HG03066 (cell line): ENCODE measurements around the gene MS4A2.
"Not testable (repeated sequence)": the region's sequence is repeated elsewhere in the genome, so short reads cannot be mapped to it uniquely, and the experiment has no call there.

Experiments used
- ATAC-seq: cut with Tn5 transposase; IDR thresholded peaks from one replicate; pipeline ENCODE4 v1.9.1; 2021; ENCODE audit warnings: low read depth; ENCODE audit not compliant: unreplicated experiment

Gene MS4A2

DNA sequence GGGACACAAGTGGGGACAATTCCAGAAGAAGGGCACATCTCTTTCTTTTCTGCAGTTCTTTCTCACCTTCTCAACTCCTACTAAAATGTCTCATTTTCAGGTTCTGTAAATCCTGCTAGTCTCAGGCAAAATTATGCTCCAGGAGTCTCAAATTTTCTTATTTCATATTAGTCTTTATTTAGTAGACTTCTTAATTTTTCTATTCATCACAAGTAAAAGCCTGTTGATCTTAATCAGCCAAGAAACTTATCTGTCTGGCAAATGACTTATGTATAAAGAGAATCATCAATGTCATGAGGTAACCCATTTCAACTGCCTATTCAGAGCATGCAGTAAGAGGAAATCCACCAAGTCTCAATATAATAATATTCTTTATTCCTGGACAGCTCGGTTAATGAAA, at the start of gene MS4A2:
TSS of gene MS4A2 (plus strand) at position 301 of the 400 bp plus-strand sequence. CDS start 102 bp downstream, outside the sequence.
- ATAC-seq = no peak

DNA sequence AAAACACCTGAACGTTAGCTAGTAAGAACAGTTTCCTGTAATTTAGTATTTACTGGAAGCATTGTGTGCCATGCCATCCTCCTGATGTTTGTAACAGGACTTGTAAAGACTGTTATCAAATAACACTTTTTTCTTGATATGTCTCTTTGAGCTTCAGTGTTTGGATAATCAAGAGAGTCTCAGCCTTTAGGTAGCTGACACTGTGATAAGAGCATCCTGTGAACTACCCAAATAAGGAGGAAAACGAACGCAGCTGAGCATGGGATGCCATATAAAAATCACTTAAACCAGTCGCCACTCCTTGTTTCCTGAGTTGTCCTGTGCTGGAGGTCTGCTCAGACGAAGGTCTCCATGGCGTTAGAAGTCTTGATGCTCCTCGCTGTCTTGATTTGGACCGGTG, 48.4 kb upstream of the MS4A2 start, which contains the start of gene OOSP2:
TSS of gene OOSP2 (plus strand) at position 301 of the 400 bp plus-strand sequence. CDS start at position 352, 51 bp downstream.
- ATAC-seq = no peak

DNA sequence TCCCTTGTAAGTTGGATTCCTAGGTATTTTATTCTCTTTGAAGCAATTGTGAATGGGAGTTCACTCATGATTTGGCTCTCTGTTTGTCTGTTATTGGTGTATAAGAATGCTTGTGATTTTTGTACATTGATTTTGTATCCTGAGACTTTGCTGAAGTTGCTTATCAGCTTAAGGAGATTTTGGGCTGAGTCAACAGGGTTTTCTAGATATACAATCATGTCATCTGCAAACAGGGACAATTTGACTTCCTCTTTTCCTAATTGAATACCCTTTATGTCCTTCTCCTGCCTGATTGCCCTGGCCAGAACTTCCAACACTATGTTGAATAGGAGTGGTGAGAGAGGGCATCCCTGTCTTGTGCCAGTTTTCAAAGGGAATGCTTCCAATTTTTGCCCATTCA, 38.0 kb upstream of the MS4A2 start:
- ATAC-seq = not testable (repeated sequence)

DNA sequence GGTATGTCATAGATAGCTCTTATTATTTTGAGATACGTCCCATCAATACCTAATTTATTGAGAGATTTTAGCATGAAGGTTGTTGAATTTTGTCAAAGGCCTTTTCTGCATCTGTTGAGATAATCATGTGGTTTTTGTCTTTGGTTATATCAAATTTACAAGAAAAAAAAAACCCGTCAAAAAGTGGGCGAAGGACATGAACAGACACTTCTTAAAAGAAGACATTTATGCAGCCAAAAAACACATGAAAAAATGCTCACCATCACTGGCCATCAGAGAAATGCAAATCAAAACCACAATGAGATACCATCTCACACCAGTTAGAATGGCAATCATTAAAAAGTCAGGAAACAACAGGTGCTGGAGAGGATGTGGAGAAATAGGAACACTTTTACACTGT, 37.6 kb upstream of the MS4A2 start:
- not testable (repeated sequence) for ATAC-seq

DNA sequence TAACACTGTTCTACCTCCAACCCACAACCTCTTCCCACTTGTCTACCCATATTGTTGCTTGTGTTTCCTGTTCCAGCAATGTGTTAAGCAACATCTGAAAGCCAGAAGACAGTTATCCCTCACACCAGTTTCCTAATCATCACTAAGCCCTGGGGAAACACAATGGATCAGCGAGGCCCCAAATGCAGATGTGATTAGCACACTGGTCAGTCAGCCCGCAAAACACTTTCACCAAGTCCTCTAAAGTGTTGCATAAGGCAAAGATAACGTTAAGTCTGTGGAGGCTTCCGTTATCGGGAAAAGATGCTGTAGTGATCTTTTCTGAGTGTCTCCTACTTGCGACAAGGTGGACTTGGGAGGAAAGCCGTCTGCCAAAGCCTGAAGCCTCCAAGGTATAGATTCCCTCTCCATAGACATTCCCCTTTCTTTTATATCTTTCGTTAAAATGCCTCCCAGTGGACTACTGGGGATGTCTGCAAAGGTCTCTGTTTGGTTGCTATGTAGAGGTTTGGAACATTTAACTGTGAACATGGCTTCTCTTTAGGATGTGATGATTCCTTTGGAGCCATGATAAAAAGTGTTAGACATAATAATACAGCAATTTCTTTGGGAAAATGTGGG, 32.0 kb upstream of the MS4A2 start, which contains the start of gene MS4A3:
TSS of gene MS4A3 (plus strand) at position 317 of the 621 bp plus-strand sequence. CDS start 4,496 bp downstream, outside the sequence.
- ATAC-seq = no peak

DNA sequence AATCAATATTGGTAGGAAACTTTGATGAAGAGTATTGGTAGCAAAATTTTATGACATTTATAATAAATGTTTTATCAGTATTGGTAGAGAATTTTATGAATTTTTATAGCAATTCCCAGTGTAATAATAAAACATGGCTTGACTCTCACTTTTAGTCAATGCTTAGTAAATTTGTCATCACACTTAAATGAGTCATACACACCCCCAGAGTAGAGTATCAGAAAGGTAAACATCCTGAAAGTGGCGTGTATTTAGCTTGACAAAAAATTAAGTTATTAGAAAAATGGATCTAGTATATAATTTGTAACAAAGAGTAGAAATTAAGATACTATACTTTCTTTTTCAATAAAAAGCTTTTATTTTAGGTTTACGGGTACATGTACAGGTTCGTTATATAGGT, 29.4 kb upstream of the MS4A2 start:
- no peak for ATAC-seq

DNA sequence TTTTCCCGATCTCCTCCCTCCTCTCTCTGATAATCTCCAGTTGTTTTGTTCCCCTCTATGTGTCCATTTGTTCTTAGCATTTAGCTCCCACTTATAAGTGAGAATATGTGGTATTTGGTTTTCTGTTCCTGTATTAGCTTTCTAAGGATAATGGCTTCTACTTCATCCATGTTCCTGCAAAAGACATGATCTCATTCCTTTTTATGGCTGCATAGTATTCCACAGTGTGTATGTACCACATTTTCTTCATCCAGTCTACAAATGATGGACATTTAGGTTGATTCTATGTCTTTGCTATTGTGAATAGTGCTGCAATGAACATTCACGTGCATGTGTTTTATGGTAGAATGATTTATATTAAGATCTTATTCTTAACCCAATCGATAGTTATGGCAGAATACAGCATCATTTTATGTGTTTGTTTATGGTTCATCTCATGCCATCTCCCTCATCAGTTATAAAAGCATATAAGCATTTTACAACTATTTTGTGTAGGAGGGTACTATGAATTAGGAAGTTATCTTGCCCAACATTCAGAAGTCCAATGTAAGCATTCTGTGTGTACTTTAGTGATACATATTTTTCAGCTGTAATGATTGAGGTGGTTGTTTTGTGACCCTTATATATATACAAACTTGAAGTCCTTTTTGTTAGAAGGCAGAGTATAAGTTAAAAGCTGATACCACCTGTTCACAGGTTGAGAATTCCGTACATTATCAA, 28.8 kb upstream of the MS4A2 start:
- no peak for ATAC-seq

DNA sequence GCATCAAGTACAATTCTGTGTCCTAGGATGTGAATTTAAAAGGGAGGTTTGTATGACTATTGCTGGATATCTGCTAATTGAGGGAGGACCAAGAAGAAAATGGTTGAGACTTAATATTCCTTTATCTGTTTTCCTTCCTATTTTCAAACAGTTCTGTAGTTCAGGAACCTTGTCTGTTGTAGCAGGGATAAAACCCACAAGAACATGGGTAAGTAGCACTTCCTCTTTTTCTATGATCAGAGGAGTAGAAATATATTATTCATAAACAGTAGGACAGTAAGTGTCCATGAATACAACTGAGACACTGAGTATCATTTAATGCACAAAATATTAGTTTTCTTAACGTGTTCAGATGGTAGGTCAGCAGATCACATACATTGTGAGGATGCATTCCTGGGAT, 24.4 kb upstream of the MS4A2 start:
- no peak for ATAC-seq

DNA sequence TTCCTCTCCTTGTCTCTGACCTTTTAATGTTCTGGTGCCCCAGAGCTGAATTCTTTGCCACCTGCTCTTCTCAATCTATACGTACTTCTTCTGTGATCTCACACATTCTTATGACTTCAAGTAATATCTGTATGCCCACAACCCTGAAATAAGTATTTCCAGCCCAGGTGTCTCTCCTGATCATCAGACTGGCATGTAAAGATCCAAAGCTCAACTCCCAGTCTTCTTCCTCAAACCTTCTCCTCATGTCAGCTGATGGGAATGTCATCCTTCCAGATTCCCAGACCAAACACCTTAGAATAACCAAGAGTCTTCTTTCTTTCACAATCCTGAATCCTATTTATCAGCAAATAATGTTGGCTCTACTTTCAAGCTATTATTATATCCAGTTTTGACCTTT, 22.7 kb upstream of the MS4A2 start:
- ATAC-seq = no peak

DNA sequence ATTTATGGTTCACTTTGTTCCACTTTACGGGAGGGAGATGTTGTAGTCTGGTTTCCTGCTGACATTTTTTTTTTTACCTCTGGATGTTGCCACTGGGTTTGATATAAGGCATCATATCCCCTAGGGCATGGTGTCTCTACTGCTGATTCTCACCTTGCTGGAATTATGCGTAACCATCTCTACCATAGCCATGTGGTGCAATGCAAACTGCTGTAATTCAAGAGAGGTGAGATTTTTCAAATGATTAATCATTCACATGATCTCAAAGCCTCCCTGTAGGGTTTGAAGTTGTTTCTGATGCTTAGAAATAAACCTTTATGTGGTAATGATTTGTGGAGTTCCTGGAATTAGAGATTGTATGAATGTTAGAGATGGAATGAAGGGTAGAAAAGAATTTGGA, 19.0 kb upstream of the MS4A2 start:
- no peak for ATAC-seq

DNA sequence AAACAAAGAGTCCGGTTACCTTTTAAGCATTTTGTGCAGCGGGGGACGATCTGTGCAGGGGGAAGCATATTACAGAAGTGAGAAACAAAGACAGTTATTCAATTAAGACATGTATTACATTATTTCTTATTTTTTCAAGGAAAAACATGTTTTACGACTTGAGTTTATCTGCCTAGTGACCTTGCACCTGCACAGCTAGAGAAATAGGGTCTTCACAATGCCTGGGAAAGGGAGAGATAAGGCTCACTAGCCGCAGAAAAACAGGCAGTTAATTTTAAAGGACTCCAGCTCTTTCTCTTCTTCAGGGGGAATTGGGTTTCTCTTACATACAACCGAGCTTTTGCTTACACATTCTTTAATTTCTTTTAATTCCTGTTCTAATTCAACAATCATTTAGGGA, 16.8 kb upstream of the MS4A2 start:
- not testable (repeated sequence) for ATAC-seq

DNA sequence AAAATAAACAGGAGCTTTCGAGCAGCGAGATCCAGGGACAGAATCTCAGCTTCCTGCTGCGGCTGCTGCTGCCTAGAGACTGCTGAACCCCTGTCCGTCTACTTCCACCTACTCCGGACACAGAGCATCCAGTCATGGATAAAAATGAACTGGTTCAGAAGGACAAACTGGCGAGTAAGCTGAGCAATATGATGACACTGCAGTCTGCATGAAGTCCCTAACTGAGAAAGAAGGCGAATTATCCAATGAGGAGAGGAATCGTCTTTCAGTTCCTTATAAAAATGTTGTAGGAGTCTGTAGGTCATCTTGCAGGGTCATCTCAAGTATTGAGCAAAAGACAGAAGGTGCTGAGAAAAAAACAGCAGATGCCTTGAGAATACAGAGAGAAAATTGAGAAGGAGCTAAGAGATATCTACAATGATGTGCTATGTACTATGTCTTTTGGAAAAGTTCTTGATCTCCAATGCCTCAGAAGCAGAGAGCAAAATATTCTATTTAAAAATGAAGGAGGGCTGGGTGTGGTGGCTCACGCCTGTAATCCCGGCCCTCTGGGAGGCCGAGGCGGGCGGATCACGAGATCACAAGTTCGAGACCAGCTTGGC, 11.1 kb upstream of the MS4A2 start:
- ATAC-seq = no peak

DNA sequence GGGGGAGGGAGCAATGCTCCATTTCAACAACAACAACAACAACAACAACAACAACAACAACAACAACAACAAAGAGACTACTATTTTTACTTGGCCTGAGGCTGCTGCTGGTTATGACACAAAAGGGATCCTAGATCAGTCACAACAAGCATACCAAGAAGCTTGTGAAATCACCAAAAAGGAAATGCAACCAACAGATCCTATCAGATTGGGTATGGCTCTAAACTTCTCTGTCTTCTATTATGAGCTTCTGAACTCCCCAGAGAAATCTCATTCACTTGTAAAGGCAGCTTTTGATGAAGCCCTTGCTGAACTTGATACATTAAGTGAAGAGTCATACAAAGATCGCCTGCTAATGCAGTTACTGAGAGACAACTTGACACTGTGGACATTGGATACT, 10.5 kb upstream of the MS4A2 start:
- ATAC-seq = no peak

DNA sequence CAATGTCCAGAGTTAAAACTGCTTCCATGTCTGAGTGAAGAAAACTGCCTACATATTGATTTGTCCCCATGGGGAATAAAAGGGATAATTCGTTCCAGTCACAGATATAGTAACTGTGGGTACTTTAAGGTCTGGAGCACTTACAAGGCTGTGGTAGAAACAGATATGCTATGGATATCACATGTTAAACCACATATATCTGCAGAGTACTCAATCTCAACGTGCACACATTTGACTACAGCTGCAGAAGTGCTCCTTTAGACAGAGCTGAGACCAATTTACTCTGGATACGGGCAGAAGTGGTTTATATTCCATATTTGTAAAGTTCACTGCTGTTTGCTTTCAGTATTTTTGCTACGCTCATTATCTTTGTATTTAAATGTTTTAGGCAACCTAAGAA, 9.7 kb upstream of the MS4A2 start:
- no peak for ATAC-seq

DNA sequence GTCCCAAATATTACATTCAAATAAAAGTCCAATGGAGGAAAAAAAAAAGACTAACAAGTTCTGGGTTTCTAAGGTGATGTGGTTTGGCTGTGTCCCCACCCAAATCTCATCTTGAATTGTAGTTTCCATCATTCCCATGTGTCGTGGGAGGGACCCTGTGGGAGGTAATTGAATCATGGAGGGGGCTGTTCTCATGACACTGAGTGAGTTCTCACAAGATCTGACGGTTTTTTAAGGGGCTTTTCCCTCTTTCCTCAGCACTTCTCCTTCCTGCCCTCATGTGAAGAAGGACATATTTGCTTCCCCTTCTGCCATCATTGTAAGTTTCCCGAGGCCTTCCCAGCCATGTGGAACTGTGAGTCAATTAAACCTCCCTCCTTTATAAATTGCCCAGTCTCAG, 7.9 kb upstream of the MS4A2 start:
- no peak for ATAC-seq

DNA sequence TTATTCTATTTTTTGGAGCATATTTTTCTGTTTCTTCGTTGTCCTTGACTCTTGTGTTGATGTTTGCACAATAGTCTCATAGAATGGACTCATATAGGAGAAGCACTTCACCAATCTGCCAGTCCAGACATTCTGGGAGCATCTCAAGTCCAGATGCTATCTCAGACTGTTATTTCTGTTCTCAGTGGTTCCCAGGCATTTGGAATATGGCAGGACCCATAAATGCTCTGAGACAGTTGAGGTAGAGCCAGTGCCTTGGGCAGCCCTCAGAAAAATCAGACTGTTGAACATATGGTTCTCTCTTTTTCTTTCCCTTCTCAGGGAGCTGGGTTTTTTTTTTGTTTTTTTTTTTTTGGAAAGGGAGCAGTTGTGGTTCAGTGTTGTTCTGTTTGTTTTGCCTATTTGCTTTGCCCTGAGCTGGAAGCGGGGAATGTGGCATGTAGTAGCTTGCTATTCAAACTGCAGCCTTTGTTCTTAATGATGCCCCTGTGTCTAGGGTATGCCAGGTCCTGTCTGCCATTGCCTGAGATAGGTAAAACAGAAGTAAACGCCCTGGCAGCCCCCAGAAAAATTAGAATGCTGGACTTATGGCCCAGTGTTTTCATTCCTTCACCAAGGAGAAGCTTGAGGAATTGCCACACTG, 3.7 kb upstream of the MS4A2 start:
- ATAC-seq = no peak

DNA sequence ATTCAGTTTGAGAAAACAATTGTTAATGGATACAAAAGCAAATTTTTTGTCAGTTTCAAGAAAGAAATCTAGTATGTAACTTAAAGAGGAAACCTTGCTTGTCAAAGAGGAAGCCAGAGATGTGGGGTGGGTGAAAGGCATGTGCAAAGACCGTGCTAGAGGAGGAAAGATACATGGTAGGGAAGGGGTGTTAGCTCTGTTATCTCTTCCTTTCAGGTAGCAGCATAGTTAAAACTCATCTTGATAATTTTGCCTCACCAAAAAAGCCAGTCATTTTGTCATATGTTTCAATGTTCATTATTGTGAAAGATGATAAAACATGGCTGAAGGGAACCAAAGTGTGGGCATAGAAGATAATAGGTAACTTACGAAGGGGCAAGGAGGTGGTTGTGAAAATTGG, 2.6 kb upstream of the MS4A2 start:
- ATAC-seq = no peak

DNA sequence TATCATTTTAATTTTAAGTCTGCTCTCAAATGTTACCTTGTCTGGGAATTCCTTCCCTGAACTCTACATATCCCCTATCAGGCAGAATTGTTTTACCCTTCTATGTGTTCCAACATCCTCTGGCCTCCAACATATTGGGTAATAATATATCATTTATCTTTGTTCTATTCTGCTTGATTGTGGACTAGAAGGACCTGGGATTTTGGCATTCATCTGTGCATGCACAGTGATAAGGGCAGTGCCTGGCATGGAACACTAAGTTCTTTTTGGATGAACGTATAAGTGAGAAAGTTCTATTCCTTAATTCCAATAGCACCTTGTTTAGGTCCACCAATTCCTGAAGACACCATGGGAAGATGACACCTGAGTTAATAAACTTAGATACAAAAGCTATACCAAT, 1.2 kb upstream of the MS4A2 start:
- ATAC-seq = no peak

DNA sequence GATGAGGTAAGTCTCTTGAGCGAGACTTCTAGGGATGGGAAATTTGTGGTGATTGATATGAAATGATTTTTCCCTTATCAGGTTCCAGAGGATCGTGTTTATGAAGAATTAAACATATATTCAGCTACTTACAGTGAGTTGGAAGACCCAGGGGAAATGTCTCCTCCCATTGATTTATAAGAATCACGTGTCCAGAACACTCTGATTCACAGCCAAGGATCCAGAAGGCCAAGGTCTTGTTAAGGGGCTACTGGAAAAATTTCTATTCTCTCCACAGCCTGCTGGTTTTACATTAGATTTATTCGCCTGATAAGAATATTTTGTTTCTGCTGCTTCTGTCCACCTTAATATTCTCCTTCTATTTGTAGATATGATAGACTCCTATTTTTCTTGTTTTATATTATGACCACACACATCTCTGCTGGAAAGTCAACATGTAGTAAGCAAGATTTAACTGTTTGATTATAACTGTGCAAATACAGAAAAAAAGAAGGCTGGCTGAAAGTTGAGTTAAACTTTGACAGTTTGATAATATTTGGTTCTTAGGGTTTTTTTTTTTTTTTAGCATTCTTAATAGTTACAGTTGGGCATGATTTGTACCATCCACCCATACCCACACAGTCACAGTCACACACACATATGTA, 7.1 kb downstream of the MS4A2 start:
- ATAC-seq = no peak

DNA sequence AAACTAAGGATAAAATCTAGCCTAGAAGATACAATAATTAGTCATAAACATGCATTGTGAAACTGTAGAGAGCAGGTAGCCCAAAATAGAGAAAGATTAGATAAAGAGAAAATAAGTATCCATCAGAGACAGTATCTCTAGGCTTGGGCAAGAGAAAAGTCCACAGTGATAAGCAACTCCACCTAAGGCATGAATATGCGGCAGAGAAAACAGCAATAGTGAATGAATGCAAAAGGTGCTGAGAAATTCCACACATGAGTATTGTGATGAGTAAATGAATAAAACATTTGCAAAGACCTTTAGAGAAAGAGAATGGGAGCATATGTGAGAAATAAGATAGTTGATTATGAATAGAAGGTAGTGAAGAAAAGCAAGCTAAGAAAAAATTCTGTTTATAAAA, 8.7 kb downstream of the MS4A2 start:
- no peak for ATAC-seq

DNA sequence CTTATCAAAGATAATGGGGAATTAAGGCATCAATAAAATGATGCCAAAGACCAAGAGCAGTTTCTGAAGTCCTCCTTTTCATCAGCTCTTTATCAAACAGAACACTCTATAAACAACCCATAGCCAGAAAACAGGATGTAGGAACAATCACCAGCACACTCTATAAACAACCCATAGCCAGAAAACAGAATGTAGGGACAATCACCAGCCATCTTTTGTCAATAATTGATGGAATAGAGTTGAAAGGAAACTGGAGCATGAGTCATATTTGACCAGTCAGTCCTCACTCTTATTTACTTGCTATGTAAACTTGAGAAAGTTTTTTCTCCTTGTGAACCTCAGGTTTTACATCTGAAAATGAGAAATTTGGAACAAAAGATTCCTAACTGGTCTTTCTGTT, 10.0 kb downstream of the MS4A2 start:
- ATAC-seq = no peak
